Activated CD4-positive, alpha-beta T cell treated with anti-CD3 and anti-CD28 coated beads, Interleukin-2, amount 50 U/mL, for 1 hour (primary cell): Measurements from ENCODE around the gene TUBB1.
A peak's percentile ranks its signal among the peaks of the same experiment; 100 is the strongest.
"Not testable (repeated sequence)": the region's sequence is repeated elsewhere in the genome, so short reads cannot be mapped to it uniquely, and the experiment has no call there.

Source experiments
- DNase-seq: peaks from one replicate; pipeline ENCODE4 v3.0.0-alpha.2; 2020

The TUBB1 gene

DNA sequence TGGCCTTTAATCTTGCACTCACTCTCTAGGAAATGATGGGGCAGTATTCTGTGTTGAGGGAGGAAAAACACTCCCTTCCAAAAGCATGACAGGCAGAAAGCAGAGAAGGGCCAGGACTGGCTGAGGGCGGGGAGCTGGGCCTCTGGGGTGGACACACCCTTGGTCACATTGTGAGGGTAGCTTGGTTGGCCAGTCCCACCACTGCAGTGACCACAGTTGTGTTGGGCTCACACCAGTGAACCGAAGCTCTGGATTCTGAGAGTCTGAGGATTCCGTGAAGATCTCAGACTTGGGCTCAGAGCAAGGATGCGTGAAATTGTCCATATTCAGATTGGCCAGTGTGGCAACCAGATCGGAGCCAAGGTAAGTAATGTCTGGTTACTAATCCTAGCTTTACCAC, at the start of gene TUBB1:
TSS of gene TUBB1 (plus strand) at position 213 of the 400 bp plus-strand sequence. CDS start at position 307, 94 bp downstream.
- no peak for DNase-seq

DNA sequence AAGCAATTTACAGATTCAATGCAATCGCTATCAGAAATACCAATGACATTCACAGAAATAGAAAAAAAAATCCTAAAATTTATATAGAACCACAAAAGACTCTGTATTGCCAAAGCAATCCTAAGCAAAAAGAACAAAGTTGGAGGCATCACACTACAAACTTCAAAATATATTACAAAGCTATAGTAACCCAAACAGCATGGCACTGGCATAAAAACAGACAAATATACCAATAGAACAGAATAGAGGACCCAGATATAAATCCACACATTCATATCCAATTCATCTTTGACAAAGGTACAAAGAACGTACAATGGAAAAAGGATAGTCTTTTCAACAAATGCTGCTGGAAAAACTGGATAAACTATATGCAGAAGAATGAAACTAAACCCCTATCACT, 49.8 kb upstream of the TUBB1 start:
- no peak for DNase-seq

- DNase-seq, result no peak
Measured at GRCh38 chr20:58970146-58970545, 49.1 kb upstream of the TUBB1 start.

DNA sequence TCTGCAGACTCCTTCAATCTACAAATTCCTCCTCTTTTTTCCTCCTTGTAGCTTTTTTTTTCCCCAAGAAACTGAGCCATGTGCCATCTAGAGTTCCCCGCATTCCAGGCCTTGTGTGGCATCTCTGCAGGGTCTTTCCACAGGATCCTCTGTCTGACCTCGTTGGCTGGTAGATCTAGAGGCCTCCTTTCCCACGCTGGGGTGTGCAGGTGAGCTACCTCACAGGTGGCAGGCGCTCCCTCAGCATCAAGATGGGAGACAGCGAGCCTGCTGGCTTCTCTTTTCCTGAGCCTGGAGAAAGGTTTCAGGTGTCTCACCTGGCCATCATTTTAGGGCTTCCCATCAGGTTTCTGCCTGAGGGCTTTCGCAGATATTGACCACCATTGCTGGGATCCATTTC, 47.8 kb upstream of the TUBB1 start:
- DNase-seq, result no peak

- DNase-seq, result no peak
Measured at GRCh38 chr20:58973179-58973578, 46.0 kb upstream of the TUBB1 start.

DNA sequence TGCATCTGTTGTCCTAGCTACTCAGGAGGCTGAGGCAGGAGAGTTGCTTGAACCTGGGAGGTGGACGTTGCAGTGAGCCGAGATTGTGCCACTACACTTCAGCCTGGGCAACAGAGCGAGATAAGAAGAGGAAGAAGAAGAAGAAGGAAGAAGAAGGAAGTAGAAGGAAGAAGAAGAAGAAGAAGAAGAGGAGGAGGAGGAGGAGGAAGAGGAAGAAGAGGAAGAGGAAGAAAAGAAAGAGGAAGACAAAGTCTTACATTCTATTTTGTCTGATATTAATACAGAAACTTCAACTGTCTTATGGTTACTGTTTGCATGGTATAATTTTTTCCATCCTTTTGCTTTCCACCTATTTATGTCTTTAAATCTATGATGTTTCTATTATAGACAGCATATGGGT, 45.4 kb upstream of the TUBB1 start:
- DNase-seq, result no peak

GRCh38 chr20:58975353-58975752, 43.9 kb upstream of the TUBB1 start:
- no peak for DNase-seq

GRCh38 chr20:58976061-58976730, 43.0 kb upstream of the TUBB1 start:
- DNase-seq, result no peak

- DNase-seq, result no peak
Measured at GRCh38 chr20:58978351-58979190, 40.7 kb upstream of the TUBB1 start.

DNA sequence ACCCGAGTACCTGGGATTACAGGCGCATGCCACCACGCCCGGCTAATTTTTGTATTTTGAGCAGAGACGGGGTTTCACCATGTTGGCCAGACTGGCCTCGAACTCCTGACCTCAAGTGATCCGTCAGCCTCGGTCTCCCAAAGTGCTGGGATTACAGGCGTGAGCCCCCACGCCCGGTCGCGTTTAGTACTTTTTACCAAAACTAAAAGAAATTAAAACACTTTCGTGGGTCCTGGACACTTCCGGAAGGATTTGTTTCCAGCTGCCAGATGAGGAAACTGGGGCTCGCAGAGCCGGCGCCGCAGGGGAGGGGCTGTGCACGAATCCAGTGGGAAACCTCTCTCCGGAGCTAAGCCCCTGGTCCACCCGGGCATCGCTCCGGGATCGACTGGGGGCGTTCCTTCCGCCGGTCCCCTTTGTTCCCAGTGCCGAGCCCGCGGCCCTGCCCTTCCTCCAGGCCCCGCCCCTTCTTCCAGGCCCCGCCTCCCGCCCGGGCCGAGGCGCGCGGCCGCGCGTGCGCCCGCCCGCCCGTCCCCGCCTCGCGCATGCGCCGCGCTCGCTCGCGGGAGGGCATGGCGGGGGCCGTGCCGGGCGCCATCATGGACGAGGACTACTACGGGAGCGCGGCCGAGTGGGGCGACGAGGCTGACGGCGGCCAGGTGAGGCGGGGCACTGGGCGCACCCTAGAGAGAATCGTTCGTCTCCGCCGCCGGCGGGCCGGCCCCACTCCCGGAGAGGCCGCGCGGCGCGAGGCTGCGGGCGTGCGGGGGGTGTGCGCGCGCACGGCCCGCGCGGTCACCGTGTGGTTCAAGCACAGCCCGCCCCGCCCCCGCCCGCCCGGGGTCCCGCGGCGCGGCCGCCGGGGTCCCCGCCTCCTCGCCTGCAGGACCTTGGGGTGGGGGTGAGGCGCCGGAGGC, 38.3 kb upstream of the TUBB1 start, which contains the start of gene NELFCD:
TSS of gene NELFCD (plus strand) at position 546 of the 917 bp plus-strand sequence. CDS start at position 600, 54 bp downstream.
- DNase-seq, result peak; percentile 88

DNA sequence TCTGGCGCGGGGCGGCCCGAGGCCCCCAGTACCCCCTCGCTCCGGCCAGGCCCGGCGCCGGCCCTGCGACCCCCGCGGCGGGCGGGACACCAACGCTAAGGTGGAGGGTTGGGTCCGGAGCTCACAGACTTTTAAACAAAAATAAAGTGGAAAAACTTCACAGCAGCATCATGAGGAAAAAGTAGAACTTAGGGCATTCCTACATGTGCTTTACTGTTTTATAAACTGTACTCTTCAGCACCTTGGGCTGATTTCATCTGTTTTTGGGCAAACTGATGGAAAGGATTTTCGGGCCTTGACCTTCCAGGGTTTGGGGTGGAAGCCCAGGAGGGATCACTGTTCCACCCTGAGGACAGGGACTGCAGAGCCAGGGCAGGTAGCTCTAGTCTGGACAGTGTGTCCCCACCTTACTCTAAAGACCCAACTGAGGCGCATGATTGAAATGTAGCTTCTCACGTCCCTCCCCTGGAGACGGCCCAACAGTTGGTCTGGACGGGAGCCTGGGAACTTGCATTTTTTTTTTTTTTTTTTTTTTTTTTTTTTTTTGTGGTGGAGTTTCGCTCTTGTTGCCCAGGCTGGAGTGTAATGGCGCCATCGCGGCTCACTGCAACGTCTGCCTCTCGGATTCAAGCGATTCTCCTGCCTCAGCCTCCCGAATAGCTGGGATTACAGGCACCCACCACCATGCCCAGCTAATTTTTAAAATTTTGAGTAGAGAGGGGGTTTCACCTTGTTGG, 37.4 kb upstream of the TUBB1 start:
- DNase-seq, result no peak

- no peak for DNase-seq
Measured at GRCh38 chr20:58982406-58983114, 36.7 kb upstream of the TUBB1 start.

DNA sequence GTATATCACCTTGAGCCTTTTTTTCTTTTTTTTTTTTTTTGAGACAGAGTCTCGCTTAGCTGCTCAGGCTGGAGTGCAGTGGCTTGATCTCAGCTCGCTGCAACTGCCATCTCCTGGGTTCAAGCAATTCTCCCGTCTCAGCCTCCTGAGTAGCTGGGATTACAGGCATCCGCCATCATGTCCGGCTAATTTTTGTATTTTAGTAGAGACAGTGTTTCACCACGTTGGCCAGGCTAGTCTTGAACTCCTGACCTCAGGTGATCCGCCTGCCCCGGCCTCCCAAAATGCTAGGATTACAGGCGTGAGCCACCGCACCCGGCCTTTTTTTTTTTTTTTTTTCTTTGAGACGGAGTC, 36.1 kb upstream of the TUBB1 start:
- DNase-seq, result not testable (repeated sequence)

DNA sequence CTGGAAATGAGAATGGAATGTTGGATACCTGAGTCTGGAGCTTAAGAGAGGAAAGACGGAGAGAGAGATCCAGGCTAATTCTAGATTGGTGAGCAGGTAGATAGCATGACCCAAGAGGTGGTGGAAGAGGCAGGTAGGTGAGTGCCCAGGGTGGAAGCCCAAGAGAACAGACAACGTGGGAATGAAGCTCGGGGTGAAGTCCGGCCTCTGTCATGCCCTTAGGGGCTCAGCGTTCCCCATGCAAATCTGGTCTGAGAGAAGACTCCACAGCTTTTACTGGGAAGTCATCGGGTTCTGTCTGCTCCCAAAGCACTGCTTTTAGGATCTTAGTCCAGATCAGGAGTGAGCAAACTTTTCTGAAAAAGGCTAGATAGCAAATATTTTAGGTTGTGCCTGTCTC, 34.5 kb upstream of the TUBB1 start:
- no peak for DNase-seq

- no peak for DNase-seq
Measured at GRCh38 chr20:58985656-58986055, 33.6 kb upstream of the TUBB1 start.

GRCh38 chr20:58986286-58986967, 32.8 kb upstream of the TUBB1 start:
- DNase-seq, result no peak

DNA sequence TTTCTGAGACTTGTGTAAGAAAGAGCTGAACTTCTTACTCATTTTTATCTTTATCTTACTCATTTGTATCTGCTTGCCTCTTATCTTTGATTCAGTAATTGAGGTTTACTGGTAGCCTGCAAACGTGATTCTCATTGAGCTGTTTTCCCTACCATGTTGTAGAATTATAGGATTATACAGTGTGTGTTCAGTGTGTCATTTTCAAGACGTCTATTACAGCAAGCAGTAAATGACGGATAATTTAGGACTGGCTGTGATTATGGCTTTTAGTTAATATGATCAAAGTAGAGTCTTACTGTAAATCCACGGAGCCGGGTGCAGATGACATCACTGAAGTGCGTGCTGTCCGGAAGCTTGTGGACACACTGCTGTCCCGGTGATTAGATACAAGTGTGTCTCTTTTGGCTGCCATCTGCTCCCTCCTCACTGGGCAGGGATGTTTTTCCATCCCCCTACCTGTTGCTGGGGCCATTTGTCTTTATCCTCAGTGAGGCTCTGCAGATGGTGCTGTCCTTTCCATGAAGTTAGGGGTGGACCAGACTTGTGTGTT, 32.2 kb upstream of the TUBB1 start:
- DNase-seq, result no peak

GRCh38 chr20:58987790-58988564, 31.3 kb upstream of the TUBB1 start:
- DNase-seq, result no peak

GRCh38 chr20:58988565-58988882, 30.7 kb upstream of the TUBB1 start:
- DNase-seq, result no peak

DNA sequence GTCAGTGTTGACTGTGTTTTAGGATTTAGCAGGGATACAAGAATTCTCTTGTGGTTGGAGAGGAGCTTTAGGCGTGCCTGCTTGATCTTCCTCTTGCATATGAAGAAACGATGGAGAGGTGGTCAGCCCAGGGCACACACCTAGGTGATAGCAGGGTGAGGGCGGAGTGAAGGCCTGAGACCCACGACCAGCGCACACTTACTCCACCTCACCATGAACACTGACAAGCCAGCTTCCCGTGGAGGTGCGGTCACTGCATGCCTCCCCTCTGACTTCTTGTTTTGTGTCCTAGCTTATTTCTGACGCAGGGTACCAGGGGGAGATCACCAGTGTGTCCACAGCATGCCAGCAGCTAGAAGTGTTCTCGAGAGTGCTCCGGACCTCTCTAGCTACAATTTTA, 30.0 kb upstream of the TUBB1 start:
- DNase-seq, result no peak
